ENCODE results near the gene CCDC12. TPM values are rescaled to one million over a fixed set of nuclear protein-coding genes. Genes with fewer than 3 reads are reported as not detected.
A peak's percentile ranks its signal among the peaks of the same experiment; 100 is the strongest.

CCDC12 gene
- total and polyA plus RNA-seq, 9 of the 15 experiments (the other 6 are each of a cell fraction or from before 2014, with no cell fraction given): 8.9 to 201 (median 86.9) TPM

DNA sequence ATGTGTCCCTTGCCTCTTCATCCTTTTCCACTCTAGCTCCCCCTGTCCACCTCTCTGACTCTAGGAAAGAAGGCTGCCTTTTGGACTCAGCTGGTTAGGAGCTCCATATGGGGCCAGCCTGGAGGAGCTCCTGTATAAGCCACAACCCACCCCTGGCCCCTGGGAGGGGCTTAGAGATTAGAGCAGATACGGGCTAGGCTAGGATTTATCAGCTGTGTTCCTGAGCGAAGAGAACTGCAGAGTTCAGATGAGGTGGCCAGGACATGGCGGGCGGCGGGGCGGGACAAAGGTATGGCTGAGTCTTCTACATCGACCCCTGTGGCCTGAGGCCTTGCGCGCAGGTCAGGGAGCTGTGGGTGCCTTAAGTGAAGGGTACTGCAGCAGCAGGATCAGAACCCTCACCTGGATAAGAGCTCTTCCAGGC, 10.8 kb upstream of the CCDC12 start (continued):
- TF ChIP-seq, protein P1, sequence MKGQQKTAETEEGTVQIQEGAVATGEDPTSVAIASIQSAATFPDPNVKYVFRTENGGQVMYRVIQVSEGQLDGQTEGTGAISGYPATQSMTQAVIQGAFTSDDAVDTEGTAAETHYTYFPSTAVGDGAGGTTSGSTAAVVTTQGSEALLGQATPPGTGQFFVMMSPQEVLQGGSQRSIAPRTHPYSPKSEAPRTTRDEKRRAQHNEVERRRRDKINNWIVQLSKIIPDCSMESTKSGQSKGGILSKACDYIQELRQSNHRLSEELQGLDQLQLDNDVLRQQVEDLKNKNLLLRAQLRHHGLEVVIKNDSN (CRISPR knock-in tag; IDR thresholded peaks at IDR 0.05): peak; percentile 34; the same call in 1 of the 2 replicates
- TF ChIP-seq ZNF143 (CRISPR knock-in tag; IDR thresholded peaks at IDR 0.05): peak; percentile 21; the same call in 1 of the 2 replicates
- peak in 1 of 2 experiments; percentile 62; a peak in 1 of 4 replicates for TF ChIP-seq MAZ (CRISPR knock-in tag; conservative IDR thresholded peaks at IDR 0.05 in 1 of 2, IDR thresholded peaks at IDR 0.05 in 1 of 2)
- TF ChIP-seq SMAD4 (CRISPR knock-in tag; conservative IDR thresholded peaks at IDR 0.05): no peak
- TF ChIP-seq TEAD1 (CRISPR knock-in tag; IDR thresholded peaks at IDR 0.05): peak in 1 of 2 experiments; percentile 45; a peak in 1 of 4 replicates
- TF ChIP-seq HDAC2 (IDR thresholded peaks at IDR 0.05): peak; percentile 76
- 0 out of 2 replicates have a peak, but pooled peaks have one; percentile 12 for TF ChIP-seq PTBP1 (IDR thresholded peaks at IDR 0.05; ENCODE audit: low read depth, low read length)
- TF ChIP-seq TRIM28 (IDR thresholded peaks at IDR 0.05): peak; percentile 5; the same call in 1 of the 2 replicates
- TF ChIP-seq, protein P2, sequence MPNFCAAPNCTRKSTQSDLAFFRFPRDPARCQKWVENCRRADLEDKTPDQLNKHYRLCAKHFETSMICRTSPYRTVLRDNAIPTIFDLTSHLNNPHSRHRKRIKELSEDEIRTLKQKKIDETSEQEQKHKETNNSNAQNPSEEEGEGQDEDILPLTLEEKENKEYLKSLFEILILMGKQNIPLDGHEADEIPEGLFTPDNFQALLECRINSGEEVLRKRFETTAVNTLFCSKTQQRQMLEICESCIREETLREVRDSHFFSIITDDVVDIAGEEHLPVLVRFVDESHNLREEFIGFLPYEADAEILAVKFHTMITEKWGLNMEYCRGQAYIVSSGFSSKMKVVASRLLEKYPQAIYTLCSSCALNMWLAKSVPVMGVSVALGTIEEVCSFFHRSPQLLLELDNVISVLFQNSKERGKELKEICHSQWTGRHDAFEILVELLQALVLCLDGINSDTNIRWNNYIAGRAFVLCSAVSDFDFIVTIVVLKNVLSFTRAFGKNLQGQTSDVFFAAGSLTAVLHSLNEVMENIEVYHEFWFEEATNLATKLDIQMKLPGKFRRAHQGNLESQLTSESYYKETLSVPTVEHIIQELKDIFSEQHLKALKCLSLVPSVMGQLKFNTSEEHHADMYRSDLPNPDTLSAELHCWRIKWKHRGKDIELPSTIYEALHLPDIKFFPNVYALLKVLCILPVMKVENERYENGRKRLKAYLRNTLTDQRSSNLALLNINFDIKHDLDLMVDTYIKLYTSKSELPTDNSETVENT (CRISPR knock-in tag; IDR thresholded peaks at IDR 0.05): peak; percentile 25; the same call in 1 of the 2 replicates
- TF ChIP-seq CTBP1 (IDR thresholded peaks at IDR 0.05; ENCODE audit: borderline replicate concordance): peak; percentile 79
- TF ChIP-seq NEUROD1 (IDR thresholded peaks at IDR 0.05; ENCODE audit: borderline replicate concordance, low read depth, low read length, partially characterized antibody): peak; percentile 57
- peak; percentile 83 for TF ChIP-seq L3MBTL2 (IDR thresholded peaks at IDR 0.05)
- TF ChIP-seq ZBTB8A (IDR thresholded peaks at IDR 0.05; ENCODE audit: partially characterized antibody): no peak
- peak; percentile 94 for TF ChIP-seq GATA2 (CRISPR knock-in tag; IDR thresholded peaks at IDR 0.05)
- TF ChIP-seq, protein P3, sequence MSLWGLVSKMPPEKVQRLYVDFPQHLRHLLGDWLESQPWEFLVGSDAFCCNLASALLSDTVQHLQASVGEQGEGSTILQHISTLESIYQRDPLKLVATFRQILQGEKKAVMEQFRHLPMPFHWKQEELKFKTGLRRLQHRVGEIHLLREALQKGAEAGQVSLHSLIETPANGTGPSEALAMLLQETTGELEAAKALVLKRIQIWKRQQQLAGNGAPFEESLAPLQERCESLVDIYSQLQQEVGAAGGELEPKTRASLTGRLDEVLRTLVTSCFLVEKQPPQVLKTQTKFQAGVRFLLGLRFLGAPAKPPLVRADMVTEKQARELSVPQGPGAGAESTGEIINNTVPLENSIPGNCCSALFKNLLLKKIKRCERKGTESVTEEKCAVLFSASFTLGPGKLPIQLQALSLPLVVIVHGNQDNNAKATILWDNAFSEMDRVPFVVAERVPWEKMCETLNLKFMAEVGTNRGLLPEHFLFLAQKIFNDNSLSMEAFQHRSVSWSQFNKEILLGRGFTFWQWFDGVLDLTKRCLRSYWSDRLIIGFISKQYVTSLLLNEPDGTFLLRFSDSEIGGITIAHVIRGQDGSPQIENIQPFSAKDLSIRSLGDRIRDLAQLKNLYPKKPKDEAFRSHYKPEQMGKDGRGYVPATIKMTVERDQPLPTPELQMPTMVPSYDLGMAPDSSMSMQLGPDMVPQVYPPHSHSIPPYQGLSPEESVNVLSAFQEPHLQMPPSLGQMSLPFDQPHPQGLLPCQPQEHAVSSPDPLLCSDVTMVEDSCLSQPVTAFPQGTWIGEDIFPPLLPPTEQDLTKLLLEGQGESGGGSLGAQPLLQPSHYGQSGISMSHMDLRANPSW (CRISPR knock-in tag; IDR thresholded peaks at IDR 0.05): 0 out of 2 replicates have a peak, but pooled peaks have one; percentile 72
- no peak for TF ChIP-seq GTF2E2 (tag; IDR thresholded peaks at IDR 0.05)
- TF ChIP-seq POLR2B (IDR thresholded peaks at IDR 0.05; ENCODE audit: low read depth, partially characterized antibody): peak; percentile 31
- peak; percentile 5; the same call in 1 of the 2 replicates for TF ChIP-seq CREM (IDR thresholded peaks at IDR 0.05; ENCODE audit: low read depth)
- no peak for TF ChIP-seq SIRT6 (IDR thresholded peaks at IDR 0.05; ENCODE audit: low read depth, low read length)
- TF ChIP-seq, protein P4, sequence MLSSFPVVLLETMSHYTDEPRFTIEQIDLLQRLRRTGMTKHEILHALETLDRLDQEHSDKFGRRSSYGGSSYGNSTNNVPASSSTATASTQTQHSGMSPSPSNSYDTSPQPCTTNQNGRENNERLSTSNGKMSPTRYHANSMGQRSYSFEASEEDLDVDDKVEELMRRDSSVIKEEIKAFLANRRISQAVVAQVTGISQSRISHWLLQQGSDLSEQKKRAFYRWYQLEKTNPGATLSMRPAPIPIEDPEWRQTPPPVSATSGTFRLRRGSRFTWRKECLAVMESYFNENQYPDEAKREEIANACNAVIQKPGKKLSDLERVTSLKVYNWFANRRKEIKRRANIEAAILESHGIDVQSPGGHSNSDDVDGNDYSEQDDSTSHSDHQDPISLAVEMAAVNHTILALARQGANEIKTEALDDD (IDR thresholded peaks at IDR 0.05): peak; percentile 90
